CD4-positive, alpha-beta T cell (primary cell): ENCODE measurements around the gene SND1. TPM values are rescaled to one million over a fixed set of nuclear protein-coding genes. Genes with fewer than 3 reads are reported as not detected.

Experiments used
- ATAC-seq: fragments of 200-7000 bp; cut with Tn5 transposase; one replicate; pipeline ENCODE4 v1.10.0; 2022; ENCODE audit warnings: mild to moderate bottlenecking; ENCODE audit not compliant: poor library complexity
- CTCF ChIA-PET: fragments of 350-600 bp; sonication (Branson Sonifier 250); formaldehyde crosslinking; loops from one replicate; lab custom pipeline; 2021; ENCODE audit warnings: antibody characterized with exemption, inconsistent platforms; lab: Charles Lee
- POLR2A ChIA-PET: fragments of 350-600 bp; sonication (Branson Sonifier 250); formaldehyde crosslinking; loops from one replicate; lab custom pipeline; 2021; ENCODE audit warnings: antibody characterized with exemption, inconsistent platforms; lab: Charles Lee
- DNase-seq, 14 experiments: peaks; one replicate each; pipeline ENCODE4 v3.0.0-alpha.2; 2013 to 2020; ENCODE audit warnings: mixed read lengths in 2 of 14
- H3K27ac ChIP-seq, 2 donors: one replicate each; pipeline versions ENCODE4 v1.5.1 to v1.7.0; 2013; ENCODE audit warnings: low read length in 2 of 2, low read depth in 1 of 2, mild to moderate bottlenecking in 1 of 2
- H3K27me3 ChIP-seq, 2 experiments: 1 replicate in 1 of 2; 2 replicates in 1 of 2; pipeline versions ENCODE4 v1.6.1 to v1.7.0; 2013; ENCODE audit warnings: low read length in 2 of 2, control low read depth in 1 of 2, mild to moderate bottlenecking in 1 of 2, moderate library complexity in 1 of 2; ENCODE audit not compliant: insufficient read depth in 2 of 2, control insufficient read depth in 1 of 2
- H3K36me3 ChIP-seq: one replicate; pipeline ENCODE4 v1.6.1; 2013; ENCODE audit warnings: low read length, control low read depth; ENCODE audit not compliant: insufficient read depth
- H3K4me1 ChIP-seq: one replicate; pipeline ENCODE4 v1.6.1; 2013; ENCODE audit warnings: low read length, control low read depth; ENCODE audit not compliant: insufficient read depth
- H3K4me3 ChIP-seq: one replicate; pipeline ENCODE4 v1.5.1; 2013; ENCODE audit warnings: mild to moderate bottlenecking, low read length, moderate library complexity
- H3K9me3 ChIP-seq, 2 experiments: 1 replicate in 1 of 2; 2 replicates in 1 of 2; pipeline versions ENCODE4 v1.6.1 to v1.7.0; 2013; ENCODE audit warnings: low read length in 2 of 2, mild to moderate bottlenecking in 2 of 2, control low read depth in 1 of 2, moderate library complexity in 1 of 2; ENCODE audit not compliant: control insufficient read depth in 1 of 2, insufficient read depth in 1 of 2
- H3K27ac Mint-ChIP-seq: one replicate; pipeline ENCODE4 v1.8.0; 2020; ENCODE audit warnings: mixed read lengths
- H3K27me3 Mint-ChIP-seq: one replicate; pipeline ENCODE4 v1.8.0; 2021; ENCODE audit warnings: mixed read lengths
- H3K36me3 Mint-ChIP-seq: one replicate; pipeline ENCODE4 v1.8.0; 2021; ENCODE audit warnings: low read depth, mixed read lengths
- H3K4me1 Mint-ChIP-seq: one replicate; pipeline ENCODE4 v1.8.0; 2021; ENCODE audit warnings: low read depth, mixed read lengths
- H3K4me3 Mint-ChIP-seq: one replicate; pipeline ENCODE4 v1.8.0; 2020; ENCODE audit warnings: mild to moderate bottlenecking, mixed read lengths
- H3K9me3 Mint-ChIP-seq: one replicate; pipeline ENCODE4 v1.8.0; 2020; ENCODE audit warnings: mixed read lengths
- CTCF ChIP-seq: fragments of 200-600 bp; IDR thresholded peaks from one replicate; pipeline ENCODE4 v1.8.0; 2022; ENCODE audit warnings: antibody characterized with exemption, mild to moderate bottlenecking
- intact Hi-C, 2 experiments: fragments of 100-400 bp; cut with DNase I in 1 of 2; cut with micrococcal nuclease in 1 of 2; formaldehyde crosslinking; loops; one replicate each; pipeline versions ENCODE4 v1.15.1 to v1.9.0; 2023 to 2025; cut with DNase I, micrococcal nuclease
- total RNA-seq, 174 experiments: library from RNA in 2 of 174; stranded (reverse) in 2 of 174; gene quantifications; one replicate each; pipeline ENCODE4 v1.2.3 and lab custom pipeline; 2021 to 2026

The SND1 gene
- total RNA-seq, 2 experiments from 2014 or later: 104 to 113 TPM

GRCh38 chr7:127798023-127798422, 146.0 kb downstream of the SND1 start:
- Histone ChIP-seq H3K9me3 (no peaks in the 10 kb centered on the region), H3K4me1 (peaks cover 8% of the 10 kb centered on the region), H3K27me3 (no peaks in the 10 kb centered on the region), H3K4me3 (no peak overlapping the region), H3K27ac (no peak overlapping the region), H3K36me3 (no peaks in the 10 kb centered on the region)
- no peak overlapping the region for H3K4me3 Mint-ChIP-seq
- no peak for DNase-seq
- TF ChIP-seq CTCF: no peak
- no peaks in the 10 kb centered on the region for H3K36me3 Mint-ChIP-seq
- no peak for ATAC-seq
- H3K27ac Mint-ChIP-seq: no peak overlapping the region
- intact Hi-C loops: no loop called here
- peaks cover 29% of the 10 kb centered on the region for H3K4me1 Mint-ChIP-seq
- H3K9me3 Mint-ChIP-seq: no peaks in the 10 kb centered on the region
- CTCF ChIA-PET: no interaction called here
- no peaks in the 10 kb centered on the region for H3K27me3 Mint-ChIP-seq
- POLR2A ChIA-PET: no interaction called here

- no peaks in the 10 kb centered on the region for H3K36me3 ChIP-seq
- Mint-ChIP-seq H3K4me1 (peaks cover 29% of the 10 kb centered on the region), H3K9me3 (no peaks in the 10 kb centered on the region), H3K27ac (no peak overlapping the region), H3K36me3 (no peaks in the 10 kb centered on the region), H3K27me3 (no peaks in the 10 kb centered on the region), H3K4me3 (no peak overlapping the region)
- no peaks in the 10 kb centered on the region for H3K9me3 ChIP-seq
- CTCF ChIA-PET: no interaction called here
- H3K27ac ChIP-seq: no peak overlapping the region
- peaks cover 8% of the 10 kb centered on the region for H3K4me1 ChIP-seq
- no peak overlapping the region for H3K4me3 ChIP-seq
- ATAC-seq (no peak), DNase-seq (no peak)
- TF ChIP-seq CTCF: no peak
- intact Hi-C loops: no loop called here
- POLR2A ChIA-PET: no interaction called here
- no peaks in the 10 kb centered on the region for H3K27me3 ChIP-seq
Measured at GRCh38 chr7:127798769-127799372, 146.9 kb downstream of the SND1 start.

- Mint-ChIP-seq H3K4me1 (peaks cover 25% of the 10 kb centered on the region), H3K4me3 (no peak overlapping the region), H3K27me3 (no peaks in the 10 kb centered on the region), H3K27ac (no peak overlapping the region), H3K36me3 (no peaks in the 10 kb centered on the region), H3K9me3 (no peaks in the 10 kb centered on the region)
- H3K4me3 ChIP-seq: no peak overlapping the region
- no peaks in the 10 kb centered on the region for H3K27me3 ChIP-seq
- H3K27ac ChIP-seq: no peak overlapping the region
- H3K4me1 ChIP-seq: peaks cover 8% of the 10 kb centered on the region
- no peak for DNase-seq
- ATAC-seq: no peak
- POLR2A ChIA-PET: no interaction called here
- CTCF ChIA-PET: no interaction called here
- no peaks in the 10 kb centered on the region for H3K9me3 ChIP-seq
- H3K36me3 ChIP-seq: no peaks in the 10 kb centered on the region
- intact Hi-C loops: no loop called here
- TF ChIP-seq CTCF: no peak
Measured at GRCh38 chr7:127799535-127800305, 147.7 kb downstream of the SND1 start.
